K562 (cell line): ENCODE measurements around the gene PNPLA7. TPM values are rescaled to one million over a fixed set of nuclear protein-coding genes. Genes with fewer than 3 reads are reported as not detected.
A peak's percentile ranks its signal among the peaks of the same experiment; 100 is the strongest.

ENCODE experiments used
- BRD4 ChIP-seq: fragments of 200-600 bp; sonication (generic); IDR thresholded peaks from 2 replicates; pipeline ENCODE4 v1.6.1; 2017; ENCODE audit warnings: inconsistent platforms
- CXXC5 ChIP-seq: fragments of 250-450 bp; sonication (Bioruptor Pico); IDR thresholded peaks from 2 replicates; pipeline ENCODE4 v1.8.0; 2022; ENCODE audit warnings: inconsistent platforms, mild to moderate bottlenecking, moderate library complexity
- EGR1 ChIP-seq: fragments of 450-650 bp; conservative IDR thresholded peaks from 2 replicates; pipeline ENCODE4 v1.6.1; 2017; ENCODE audit warnings: mild to moderate bottlenecking
- FOXK2 ChIP-seq, 2 experiments: fragments of 450-650 bp; IDR thresholded peaks in 1 of 2; conservative IDR thresholded peaks in 1 of 2; 2 replicates each; pipeline ENCODE4 v1.6.1; 2016; ENCODE audit warnings: low read depth in 2 of 2, mild to moderate bottlenecking in 1 of 2
- IFI16 ChIP-seq: fragments of 250-450 bp; sonication (Bioruptor Pico); IDR thresholded peaks from 2 replicates; pipeline ENCODE4 v2.1.2; 2022; ENCODE audit warnings: mild to moderate bottlenecking, inconsistent platforms
- IRF9 ChIP-seq: fragments of 450-650 bp; IDR thresholded peaks from 2 replicates; pipeline ENCODE4 v1.6.1; 2016; ENCODE audit warnings: missing biosample characterization, missing genetic modification characterization
- KAT7 ChIP-seq: sonication (generic); formaldehyde crosslinking; IDR thresholded peaks from 2 replicates; pipeline ENCODE4 v1.8.0; 2022; ENCODE audit warnings: missing genetic modification reagents, mild to moderate bottlenecking, borderline replicate concordance
- POLR2A ChIP-seq: fragments of 450-650 bp; conservative IDR thresholded peaks from 2 replicates; pipeline ENCODE4 v1.6.1; 2016
- POLR2B ChIP-seq: fragments of 450-650 bp; IDR thresholded peaks from 2 replicates; pipeline ENCODE4 v1.6.1; 2018; ENCODE audit warnings: low read depth; ENCODE audit not compliant: partially characterized antibody
- RFX1 ChIP-seq: fragments of 450-650 bp; IDR thresholded peaks from 2 replicates; pipeline ENCODE4 v1.6.1; 2016; ENCODE audit warnings: mild to moderate bottlenecking, moderate library complexity
- SMAD4 ChIP-seq: fragments of 250-450 bp; sonication (Bioruptor Pico); conservative IDR thresholded peaks from 2 replicates; pipeline ENCODE4 v1.8.0; 2021; ENCODE audit warnings: inconsistent platforms, mild to moderate bottlenecking, moderate library complexity
- VEZF1 ChIP-seq: fragments of 200-800 bp; sonication (Bioruptor generic); IDR thresholded peaks from 2 replicates; pipeline ENCODE4 v1.6.1; 2017; ENCODE audit warnings: missing genetic modification characterization, missing compliant biosample characterization
- ZBTB43 ChIP-seq: sonication (generic); formaldehyde crosslinking; IDR thresholded peaks from 2 replicates; pipeline ENCODE4 v1.8.0; 2023; ENCODE audit warnings: mild to moderate bottlenecking, missing genetic modification reagents
- ZNF124 ChIP-seq: sonication (generic); formaldehyde crosslinking; IDR thresholded peaks from 2 replicates; pipeline ENCODE4 v1.8.1; 2022; ENCODE audit warnings: missing genetic modification reagents
- polyA plus RNA-seq, 8 experiments: library from polyadenylated mRNA; depleted of rRNA in 4 of 8; stranded (reverse) in 5 of 8; unstranded in 3 of 8; fragments of >200 nt; fragmentation: Nextera tagmentation in 2 of 8; fragmentation: Illumina TruSeq in 1 of 8; extraction: Ambion mirVana in 2 of 8; extraction: Trizol in 1 of 8; gene quantifications; 2 replicates each; pipeline versions ENCODE4 v1.2.1 to v1.2.3, GENCODE V29; 2011 to 2014; ENCODE audit warnings: inconsistent platforms in 1 of 8, missing spikeins in 1 of 8
- total RNA-seq, 7 experiments: library from RNA; depleted of rRNA in 6 of 7; stranded (reverse); fragments of >200 nt in 6 of 7; fragmentation: Illumina TruSeq in 2 of 7; extraction: Trizol in 2 of 7; gene quantifications; 2 replicates each; pipeline versions ENCODE4 v1.2.1 to v1.2.3, GENCODE V29; 2011 to 2021; ENCODE audit warnings: low replicate concordance in 1 of 7
- TF ChIP-seq, protein P1 (sequence below): fragments of 250-450 bp; sonication (Bioruptor Pico); IDR thresholded peaks from 2 replicates; pipeline ENCODE4 v1.8.0; 2022; ENCODE audit warnings: inconsistent platforms, mild to moderate bottlenecking, moderate library complexity, borderline replicate concordance

PNPLA7 gene
- total and polyA plus RNA-seq, 9 of the 15 experiments (the other 6 are each of a cell fraction or from before 2014, with no cell fraction given), result 0.01 to 0.85 (median 0.19) TPM; not detected in 1

GRCh38 chr9:137575364-137575715 is 25.1 kb upstream of the PNPLA7 start (continued):
- TF ChIP-seq, protein P1, sequence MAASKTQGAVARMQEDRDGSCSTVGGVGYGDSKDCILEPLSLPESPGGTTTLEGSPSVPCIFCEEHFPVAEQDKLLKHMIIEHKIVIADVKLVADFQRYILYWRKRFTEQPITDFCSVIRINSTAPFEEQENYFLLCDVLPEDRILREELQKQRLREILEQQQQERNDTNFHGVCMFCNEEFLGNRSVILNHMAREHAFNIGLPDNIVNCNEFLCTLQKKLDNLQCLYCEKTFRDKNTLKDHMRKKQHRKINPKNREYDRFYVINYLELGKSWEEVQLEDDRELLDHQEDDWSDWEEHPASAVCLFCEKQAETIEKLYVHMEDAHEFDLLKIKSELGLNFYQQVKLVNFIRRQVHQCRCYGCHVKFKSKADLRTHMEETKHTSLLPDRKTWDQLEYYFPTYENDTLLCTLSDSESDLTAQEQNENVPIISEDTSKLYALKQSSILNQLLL (CRISPR knock-in tag), result no peak
- TF ChIP-seq IRF9 (tag), result no peak
- no peak for TF ChIP-seq POLR2A
- no peak for TF ChIP-seq RFX1
- TF ChIP-seq EGR1, result no peak
- peak; percentile 66; the same call in 1 of the 2 replicates for TF ChIP-seq VEZF1 (CRISPR knock-in tag)
- no peak for TF ChIP-seq ZNF124 (CRISPR knock-in tag)
- peak; percentile 22 for TF ChIP-seq POLR2B
- TF ChIP-seq SMAD4 (CRISPR knock-in tag), result 0 out of 2 replicates have a peak, but pooled peaks have one; percentile 23
- no peak for TF ChIP-seq IFI16 (CRISPR knock-in tag)
- TF ChIP-seq ZBTB43 (CRISPR knock-in tag), result no peak
- no peak for TF ChIP-seq KAT7 (CRISPR knock-in tag)
- peak; percentile 91 to 94 for TF ChIP-seq FOXK2 (conservative IDR thresholded peaks at IDR 0.05 in 1 of 2, IDR thresholded peaks at IDR 0.05 in 1 of 2; ENCODE audit: low read depth in 2 of 2)
- TF ChIP-seq CXXC5 (CRISPR knock-in tag), result peak; percentile 56
- no peak for TF ChIP-seq BRD4
